GM19372 (cell line): ENCODE results near the gene TMEM192.
"Not testable (repeated sequence)": the region's sequence is repeated elsewhere in the genome, so short reads cannot be mapped to it uniquely, and the experiment has no call there.

Experiments used
- ATAC-seq: cut with Tn5 transposase; IDR thresholded peaks from one replicate; pipeline ENCODE4 v1.9.1; 2021; ENCODE audit warnings: mild to moderate bottlenecking, low read depth, moderate library complexity; ENCODE audit not compliant: unreplicated experiment

The TMEM192 gene

DNA sequence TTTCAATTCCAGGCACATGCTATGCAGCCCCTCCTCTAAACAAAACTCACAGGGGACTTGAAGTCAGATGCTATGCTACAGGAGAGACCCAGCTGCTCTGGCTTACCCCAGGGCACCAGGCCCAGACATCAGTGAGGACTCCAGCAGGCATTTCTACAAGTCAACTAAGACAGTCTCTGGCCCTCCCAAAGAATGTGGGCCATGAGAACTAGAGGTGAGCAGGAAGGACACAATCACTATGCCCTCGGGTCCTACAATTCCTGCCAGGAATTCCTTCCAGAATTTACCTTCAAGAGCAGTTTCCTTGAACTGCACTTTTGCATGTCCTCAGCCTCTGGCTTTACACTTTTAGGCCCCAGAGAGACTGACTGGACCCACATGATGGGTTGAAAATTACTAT is 17.4 kb downstream of the TMEM192 start:
- ATAC-seq: no peak

DNA sequence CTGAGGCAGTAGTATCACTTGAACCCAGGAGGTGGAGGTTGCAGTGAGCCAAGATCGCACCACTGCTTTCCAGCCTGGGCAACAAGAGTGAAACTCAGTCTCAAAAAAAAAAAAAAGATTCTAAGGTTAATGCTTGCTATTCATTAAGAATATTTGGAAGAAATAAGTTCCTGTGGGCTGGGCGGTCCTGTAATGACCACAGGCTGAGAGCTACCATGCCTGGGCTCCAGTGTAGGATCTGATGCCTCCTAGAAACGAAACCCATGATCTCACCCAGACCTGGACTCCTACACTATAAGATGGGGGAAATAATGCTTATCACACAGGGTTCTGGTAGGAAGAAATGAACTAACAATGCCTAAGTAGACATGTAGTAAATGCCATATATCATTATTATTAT is 17.8 kb downstream of the TMEM192 start:
- ATAC-seq: no peak

DNA sequence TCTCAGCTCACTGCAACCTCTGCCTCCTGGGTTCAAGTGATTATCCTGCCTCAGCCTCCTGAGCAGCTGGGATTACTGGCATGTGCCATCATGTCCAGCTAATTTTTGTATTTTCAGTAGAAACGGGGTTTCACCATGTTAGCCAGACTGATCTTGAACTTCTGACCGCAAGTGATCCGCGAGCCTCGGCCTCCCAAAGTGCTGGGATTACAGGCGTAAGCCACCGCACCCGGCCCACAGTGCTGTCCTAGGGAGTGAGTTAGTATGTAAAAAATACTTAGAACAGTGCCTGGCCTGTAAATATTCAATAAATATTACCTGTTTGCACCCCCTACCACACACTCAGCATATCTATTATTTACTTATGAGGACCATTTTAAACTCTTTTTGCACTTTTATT is 20.5 kb downstream of the TMEM192 start:
- ATAC-seq: not testable (repeated sequence)

DNA sequence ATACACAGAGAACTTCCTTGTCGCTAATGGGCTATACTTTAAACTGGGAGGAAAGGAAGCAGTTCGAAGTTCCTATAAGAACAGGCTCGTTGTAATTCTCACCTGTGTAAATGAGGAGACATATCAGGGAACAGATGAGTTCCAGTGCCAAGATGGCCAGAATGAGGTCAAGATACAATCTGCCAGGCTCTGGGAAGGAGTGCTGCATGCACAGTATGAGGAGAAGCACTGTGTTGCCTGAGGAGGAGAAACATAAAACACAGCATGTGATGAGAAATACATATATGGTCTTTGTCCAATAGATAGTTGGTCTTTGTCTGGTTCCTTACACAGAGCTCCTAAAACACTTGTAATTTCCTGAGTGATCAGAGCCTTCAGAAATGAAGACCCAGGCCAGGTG is 24.3 kb downstream of the TMEM192 start:
- ATAC-seq: no peak

DNA sequence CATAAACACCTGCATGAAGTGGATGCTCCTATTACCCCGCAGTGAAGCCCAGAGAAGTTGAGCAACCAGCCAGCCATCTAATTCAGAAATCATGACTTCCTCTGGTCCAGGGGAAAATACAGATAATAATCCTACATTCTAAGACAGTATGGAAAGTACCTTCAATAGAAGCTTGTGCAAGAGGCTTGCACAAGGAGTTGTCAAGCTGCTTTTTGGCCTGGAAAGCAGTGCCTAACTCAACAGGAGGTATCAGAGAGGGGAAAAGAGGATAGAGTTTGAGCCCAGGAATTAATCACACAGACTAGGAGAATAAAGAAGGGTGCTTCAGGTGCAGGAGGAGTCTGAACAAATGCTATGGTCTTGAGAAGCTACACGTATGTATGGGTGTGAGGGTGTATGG is 26.7 kb downstream of the TMEM192 start:
- ATAC-seq: no peak

DNA sequence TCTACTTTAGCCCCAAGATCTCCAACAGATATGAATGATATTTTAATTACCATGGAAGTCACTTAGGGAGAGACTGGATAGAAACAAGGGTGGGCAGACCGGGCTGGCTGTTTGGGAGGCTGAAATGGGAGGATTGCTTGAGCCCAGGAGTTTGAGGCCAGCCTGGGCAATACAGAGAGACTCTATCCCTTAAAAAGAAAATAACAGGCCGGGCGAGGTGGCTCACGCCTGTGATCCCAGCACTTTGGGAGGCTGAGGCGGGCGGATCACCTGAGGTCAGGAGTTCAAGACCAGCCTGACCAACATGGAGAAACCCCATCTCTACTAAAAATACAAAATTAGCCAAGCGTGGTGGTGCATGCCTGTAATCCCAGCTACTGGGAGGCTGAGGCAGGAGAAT is 27.9 kb downstream of the TMEM192 start:
- not testable (repeated sequence) for ATAC-seq

DNA sequence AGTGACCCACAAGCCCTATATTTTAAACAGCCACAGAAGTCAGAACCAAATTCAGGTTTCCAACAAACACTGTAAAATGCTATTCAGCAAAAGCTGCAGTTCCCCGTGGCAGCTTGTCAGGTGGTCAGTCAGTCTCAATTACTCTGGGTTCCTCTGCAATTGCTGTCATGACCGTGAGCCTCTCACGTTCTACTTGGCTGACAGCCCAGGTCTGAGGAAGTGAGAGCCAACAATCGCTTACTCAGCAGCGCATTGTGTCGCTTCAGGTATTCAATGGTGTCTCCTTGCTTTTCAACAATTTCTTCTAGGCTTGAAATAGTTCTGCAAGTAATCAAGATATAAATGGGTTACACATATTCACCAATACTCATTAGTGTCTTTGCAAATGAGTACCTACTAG is 33.2 kb downstream of the TMEM192 start:
- ATAC-seq: no peak

DNA sequence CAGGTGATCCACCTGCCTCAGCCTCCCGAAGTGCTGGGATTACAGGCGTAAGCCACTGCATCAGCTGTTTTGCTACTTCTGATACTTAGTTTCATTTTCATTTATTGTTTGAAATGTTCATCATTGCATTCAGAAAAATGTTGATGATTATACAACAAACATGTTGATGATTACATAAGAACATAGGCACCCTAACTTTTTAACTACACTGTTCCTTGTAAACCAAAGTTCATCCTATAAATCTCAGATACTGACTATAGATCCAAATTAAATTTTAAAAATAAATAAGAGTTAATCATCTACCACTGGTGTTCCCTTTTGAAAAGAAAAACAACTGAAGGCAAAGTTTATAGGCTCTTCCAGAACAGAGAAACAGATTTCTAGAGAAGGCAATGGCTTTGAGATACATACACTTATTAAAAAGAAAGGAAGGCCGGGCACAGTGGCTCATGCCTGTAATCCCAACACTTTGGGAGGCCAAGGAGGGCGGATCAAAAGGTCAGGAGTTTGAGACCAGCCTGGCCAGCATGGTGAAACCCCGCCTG is 35.6 kb downstream of the TMEM192 start:
- no peak for ATAC-seq

DNA sequence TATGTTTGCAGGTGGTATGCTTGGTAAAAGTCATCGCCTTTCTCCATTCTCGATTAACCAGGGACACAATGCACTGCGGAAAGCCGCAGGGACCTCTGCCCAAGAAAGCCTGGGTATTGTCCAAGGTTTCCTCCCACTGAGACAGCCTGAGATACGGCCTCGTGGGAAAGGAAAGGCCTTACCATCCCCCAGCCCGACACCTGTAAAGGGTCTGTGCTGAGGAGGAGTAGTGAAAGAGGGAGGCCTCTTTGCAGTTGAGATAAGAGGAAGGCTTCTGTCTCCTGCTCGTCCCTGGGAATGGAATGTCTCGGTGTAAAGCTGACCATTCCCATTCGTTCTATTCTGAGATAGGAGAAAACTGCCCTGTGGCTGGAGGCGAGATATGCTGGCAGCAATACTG is 39.3 kb downstream of the TMEM192 start:
- ATAC-seq: not testable (repeated sequence)

DNA sequence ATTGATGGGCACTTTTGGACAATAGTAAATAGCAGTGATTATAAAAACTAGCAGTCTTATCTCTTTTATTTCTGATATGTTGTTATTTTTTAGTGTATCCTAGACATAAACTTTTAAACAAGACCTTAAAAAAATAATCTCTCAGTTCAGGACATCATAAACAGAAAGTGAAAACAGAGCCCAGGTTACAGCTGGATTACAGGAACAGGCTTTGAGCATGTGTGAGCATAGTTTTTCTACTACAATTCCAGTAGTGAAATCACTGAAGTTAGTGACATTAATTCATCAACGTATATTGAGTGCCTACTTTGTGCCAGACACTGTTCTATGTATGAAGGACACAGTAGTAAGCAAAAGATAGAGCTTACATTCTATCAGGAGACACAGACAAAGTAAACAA is 42.1 kb downstream of the TMEM192 start:
- ATAC-seq: no peak

DNA sequence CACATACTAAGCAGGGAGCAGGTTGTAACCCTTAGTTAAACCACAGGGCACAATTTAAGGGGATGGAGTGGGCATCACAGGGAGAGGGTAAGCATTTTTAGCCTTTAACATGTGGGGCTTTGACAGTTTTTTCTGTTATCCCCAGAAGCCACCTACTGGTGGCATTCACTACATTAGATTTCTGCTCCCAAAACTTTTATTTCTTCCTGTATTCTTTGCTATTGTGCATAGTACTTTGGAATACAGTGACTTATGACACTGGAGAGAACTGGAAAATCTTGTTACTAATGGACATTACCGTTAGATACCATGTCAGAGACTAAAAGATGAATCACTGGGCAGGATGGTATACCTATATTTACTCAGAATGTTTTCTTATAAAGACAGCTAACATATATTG is 51.7 kb downstream of the TMEM192 start:
- ATAC-seq: no peak

DNA sequence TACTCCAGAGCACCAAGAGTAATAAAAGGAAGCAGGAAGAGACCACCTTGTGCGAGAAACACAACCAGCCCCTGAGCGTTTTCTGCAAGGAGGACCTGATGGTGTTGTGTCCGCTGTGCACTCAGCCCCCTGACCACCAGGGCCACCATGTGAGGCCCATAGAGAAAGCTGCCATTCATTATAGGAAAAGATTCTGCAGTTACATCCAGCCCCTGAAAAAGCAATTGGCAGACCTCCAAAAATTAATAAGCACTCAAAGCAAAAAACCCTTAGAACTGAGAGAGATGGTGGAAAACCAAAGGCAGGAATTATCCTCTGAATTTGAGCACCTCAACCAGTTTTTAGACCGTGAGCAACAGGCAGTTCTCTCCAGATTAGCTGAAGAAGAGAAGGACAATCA is 53.3 kb downstream of the TMEM192 start:
- no peak for ATAC-seq

DNA sequence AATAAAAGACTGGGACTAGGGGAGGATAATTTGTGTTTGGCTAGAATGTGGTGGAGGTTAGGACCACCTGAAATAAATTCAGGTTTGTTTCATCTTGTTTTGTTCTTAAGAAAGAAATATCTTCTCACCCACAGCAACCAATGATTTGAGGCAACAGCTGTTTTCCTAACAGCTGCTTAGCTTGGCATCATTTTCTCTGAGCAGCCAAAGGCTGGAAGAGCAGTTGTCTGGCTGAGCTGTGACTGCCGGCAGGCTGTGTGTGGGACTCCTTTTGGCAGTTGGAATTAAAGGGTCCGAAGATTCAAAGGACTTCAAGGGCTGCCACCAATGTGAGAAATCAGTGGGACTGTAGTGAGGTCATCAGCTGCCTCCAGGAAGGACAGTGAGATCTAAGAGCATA is 54.0 kb downstream of the TMEM192 start:
- ATAC-seq: no peak

DNA sequence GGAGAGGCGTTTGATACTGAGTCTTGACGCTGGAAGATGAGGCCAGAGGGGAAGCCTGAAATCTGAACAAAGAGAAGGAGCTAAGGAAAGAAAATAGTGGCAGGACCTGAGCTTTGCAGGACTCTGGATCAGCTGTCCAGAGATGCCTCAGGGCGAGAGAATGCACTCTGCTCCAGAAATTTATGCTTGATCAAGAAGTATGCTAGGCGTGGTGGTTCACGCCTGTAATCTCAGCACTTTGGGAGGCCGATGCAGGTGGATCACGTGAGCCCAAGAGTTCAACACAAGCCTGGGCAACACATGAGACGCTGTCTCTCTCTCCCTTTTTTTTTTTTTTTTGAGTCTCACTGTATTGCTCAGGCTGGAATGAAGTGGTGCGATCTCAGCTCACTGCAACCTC is 57.1 kb downstream of the TMEM192 start:
- no peak for ATAC-seq

DNA sequence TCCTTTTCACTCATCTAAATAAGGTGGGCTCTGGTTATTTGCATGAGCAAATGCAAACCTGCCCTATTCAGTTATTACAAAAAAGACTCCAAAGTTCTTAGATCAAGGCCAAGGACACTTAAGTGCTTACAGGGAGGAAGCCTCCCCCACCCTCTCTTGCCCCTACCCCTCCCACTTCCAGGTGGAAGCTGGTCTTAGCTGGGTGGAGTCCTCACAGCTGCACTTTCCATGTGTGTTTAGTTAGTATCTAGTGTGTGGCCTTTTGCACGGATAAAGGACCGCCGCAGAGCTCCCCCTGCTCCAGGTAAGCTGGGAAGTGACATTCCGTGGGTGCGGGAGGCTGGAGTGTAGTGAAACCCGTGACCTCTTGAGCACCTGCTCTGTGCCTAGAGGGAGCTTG is 59.0 kb downstream of the TMEM192 start, which contains the start of gene TRIM75:
TSS of gene TRIM75 (plus strand) at position 222 of the 400 bp plus-strand sequence. CDS start 5,282 bp downstream, outside the sequence.
- no peak for ATAC-seq

DNA sequence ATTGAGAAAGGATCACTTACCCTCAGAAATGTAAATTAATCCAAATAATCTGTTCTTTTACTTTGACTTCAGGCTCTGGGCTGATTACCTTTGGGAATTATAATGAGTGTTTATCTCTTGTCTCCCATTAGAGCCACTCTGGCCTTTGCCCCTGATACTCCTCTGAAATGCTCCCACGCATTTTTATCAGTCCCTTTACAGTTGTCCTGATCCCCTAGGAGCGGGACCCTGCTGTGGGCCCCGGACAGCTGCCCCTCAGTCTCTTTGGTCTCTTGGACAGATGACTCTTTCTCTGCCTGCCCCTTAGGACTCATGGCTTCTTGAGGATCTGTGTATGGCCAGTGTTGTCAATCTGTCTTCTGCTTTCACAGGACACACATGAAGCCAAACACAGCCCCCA is 60.0 kb downstream of the TMEM192 start:
- no peak for ATAC-seq

DNA sequence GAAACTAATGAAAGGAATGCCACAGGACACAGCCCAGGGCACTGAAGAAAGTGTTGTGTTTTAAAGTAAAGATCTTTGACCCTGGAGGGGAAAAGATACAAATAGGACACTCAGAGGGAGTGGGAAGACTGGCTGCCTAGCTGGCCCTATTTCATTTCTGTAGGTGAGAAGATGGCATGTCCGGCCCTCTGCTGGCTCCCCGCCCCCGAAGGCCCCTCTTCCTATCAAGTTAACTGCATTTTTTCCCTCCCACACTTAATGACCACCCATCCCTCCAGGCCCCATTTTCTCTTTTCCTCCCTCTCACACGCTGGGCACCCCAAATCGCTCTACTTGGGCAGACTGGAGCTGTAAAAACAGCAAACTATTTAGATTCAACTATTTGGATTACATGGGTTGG is 64.5 kb downstream of the TMEM192 start:
- no peak for ATAC-seq

DNA sequence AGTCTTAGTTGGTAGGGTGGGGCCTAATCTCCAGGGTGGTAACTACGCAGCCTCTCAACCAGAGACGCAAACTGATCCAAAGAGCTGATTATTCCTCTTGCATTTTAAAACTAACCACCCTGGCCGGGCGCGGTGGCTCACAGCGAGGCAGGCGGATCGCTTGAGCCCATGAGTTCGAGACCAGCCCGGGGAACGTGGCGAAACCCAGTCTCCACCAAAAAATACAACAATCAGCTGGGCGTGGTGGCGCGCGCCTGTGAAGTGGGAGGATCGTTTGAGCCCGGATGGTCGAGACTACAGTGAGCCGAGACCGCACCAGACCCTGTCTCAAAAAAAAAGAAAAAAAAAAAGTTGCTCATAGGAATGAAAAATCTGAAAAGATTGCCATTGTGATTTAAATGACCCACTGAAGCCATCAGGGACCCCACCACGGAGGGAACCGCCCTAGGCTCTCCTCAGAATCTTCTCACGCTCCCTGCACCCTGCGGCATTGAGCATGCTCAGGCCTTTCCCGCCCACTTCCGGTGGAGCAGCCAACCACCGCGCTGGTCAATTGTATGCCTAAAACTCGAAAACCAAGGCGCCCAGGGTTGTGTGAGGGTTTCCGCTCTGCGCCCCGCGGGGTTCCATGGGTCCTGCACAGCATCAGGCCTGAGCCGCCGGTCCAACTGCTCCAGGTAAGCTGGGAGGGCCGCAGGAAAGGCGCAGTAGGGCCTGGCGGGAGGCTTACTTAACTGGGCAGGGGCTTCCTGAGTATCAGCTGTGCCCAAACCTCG is 81.0 kb downstream of the TMEM192 start, which contains the start of gene TRIM60:
TSS of gene TRIM60 (plus strand) at position 564 of the 776 bp plus-strand sequence. CDS start 8,074 bp downstream, outside the sequence.
- ATAC-seq: no peak

DNA sequence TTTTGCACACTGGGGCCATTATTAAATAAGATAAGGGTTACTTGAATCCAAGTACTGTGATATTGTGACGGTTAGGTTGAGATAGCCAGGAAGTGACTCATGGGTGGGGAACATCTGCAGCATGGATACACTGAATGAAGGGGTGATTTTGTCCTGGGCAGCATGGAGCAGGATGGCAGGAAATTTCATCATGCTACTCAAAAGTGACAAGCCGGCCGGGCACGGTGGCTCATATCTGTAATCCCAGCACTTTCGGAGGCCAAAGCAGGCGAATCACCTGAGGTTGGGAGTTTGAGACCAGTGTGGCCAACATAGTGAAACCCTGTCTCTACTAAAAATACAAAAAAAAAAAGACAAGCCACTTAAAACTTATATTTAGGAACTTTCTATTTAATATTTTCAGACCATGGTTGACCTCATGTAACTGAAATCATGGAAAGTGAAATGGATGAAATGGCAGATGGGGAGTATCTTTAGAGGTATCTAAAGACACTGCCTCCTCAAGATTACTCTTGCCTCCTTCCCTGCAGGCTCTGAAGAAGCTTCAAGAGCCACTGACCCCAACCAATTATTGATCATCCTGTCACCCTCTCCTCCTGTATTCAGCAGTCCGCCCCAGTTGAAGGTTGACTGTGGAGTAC is 84.8 kb downstream of the TMEM192 start:
- ATAC-seq: no peak

DNA sequence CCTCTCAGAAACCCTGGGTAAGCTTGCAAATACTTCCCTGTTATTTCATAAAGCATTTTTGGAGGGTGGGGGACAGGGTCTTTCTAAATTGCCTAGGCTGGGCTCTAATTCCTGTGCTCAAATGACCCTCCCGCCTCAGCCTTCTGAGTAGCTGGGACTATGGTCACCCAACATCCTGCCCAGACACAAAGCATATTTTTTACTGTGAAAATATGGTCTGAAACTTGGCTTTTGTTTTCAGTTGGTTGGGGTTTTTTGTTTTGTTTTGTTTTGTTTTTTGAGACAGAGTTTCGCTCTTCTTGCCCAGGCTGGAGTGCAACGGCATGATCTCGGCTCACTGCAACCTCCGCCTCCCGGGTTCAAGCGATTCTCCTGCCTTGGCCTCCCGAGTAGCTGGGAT is 86.9 kb downstream of the TMEM192 start:
- not testable (repeated sequence) for ATAC-seq
